Transverse colon (tissue), 4 donors: ENCODE results near the gene COL21A1.

Experiments
- POLR2A ChIP-seq: fragments of 450-650 bp; IDR thresholded peaks from one replicate; pipeline ENCODE4 v1.6.1; 2016; ENCODE audit warnings: antibody characterized with exemption, mild to moderate bottlenecking, moderate library complexity
- POLR2AphosphoS5 ChIP-seq, 3 donors: sonication (generic); formaldehyde crosslinking; IDR thresholded peaks; one replicate each; pipeline ENCODE4 v1.6.1; 2016; ENCODE audit warnings: antibody characterized with exemption in 3 of 3
- TF ChIP-seq, protein P1 (sequence below), 5 experiments: fragments of 200-600 bp in 3 of 5; fragments of 450-650 bp in 2 of 5; sonication (generic) in 3 of 5; IDR thresholded peaks; 1 replicate in 2 of 5; 2 replicates in 3 of 5; pipeline ENCODE4 v1.5.1; 2016 to 2017; ENCODE audit warnings: antibody characterized with exemption in 5 of 5, inconsistent platforms in 3 of 5, mild to moderate bottlenecking in 2 of 5, moderate library complexity in 1 of 5

DNA sequence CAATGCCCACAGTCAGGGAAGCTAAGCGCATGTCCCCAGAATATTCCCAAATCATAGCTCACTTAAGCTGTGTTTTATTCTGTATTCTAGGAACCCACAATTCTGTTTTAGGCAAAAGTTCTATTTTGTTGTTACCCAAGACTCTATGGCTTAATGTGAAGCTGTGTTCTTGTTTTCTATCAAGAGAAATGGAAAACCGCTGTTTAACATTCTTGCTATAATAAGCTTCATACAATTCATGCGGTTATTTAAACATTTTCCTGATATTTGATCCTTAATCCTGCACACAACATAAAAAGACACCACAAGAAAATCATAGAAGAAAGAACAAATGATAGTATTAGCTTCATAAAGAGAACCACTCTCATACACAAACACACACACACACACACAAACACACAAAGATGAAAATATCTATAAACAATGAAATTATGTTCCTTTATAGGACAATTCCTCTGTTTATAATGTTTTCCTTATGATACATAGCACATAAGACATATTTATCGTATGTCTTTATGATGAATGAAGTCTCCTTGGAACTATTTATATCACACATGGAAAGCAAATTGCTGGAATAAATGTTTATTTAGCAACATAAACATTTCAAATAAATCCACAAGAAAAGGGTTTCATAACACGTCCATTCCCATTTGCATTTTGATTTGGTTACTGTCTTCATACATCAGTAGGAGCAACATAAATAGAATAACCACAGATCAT, 16.4 kb upstream of the COL21A1 start:
- TF ChIP-seq, protein P1, sequence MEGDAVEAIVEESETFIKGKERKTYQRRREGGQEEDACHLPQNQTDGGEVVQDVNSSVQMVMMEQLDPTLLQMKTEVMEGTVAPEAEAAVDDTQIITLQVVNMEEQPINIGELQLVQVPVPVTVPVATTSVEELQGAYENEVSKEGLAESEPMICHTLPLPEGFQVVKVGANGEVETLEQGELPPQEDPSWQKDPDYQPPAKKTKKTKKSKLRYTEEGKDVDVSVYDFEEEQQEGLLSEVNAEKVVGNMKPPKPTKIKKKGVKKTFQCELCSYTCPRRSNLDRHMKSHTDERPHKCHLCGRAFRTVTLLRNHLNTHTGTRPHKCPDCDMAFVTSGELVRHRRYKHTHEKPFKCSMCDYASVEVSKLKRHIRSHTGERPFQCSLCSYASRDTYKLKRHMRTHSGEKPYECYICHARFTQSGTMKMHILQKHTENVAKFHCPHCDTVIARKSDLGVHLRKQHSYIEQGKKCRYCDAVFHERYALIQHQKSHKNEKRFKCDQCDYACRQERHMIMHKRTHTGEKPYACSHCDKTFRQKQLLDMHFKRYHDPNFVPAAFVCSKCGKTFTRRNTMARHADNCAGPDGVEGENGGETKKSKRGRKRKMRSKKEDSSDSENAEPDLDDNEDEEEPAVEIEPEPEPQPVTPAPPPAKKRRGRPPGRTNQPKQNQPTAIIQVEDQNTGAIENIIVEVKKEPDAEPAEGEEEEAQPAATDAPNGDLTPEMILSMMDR (IDR thresholded peaks at IDR 0.05): no peak
- TF ChIP-seq POLR2AphosphoS5 (IDR thresholded peaks at IDR 0.05) (no peak), POLR2A (no peak)
